ENCODE results near the gene NPAS2. TPM values are rescaled to one million over a fixed set of nuclear protein-coding genes. Genes with fewer than 3 reads are reported as not detected.

The NPAS2 gene
- total RNA-seq, 4 donors from 2014 or later, result 11.8 to 46.5 (median 21.7) TPM

- peaks cover 0 to 41% (median 12%) of the 10 kb centered on the region in 3 donors for H3K4me1 ChIP-seq
- H3K9me3 ChIP-seq, result no peaks in the 10 kb centered on the region
- H3K4me3 ChIP-seq, result no peak overlapping the region
- 56% methylated on average over 1 of the region's 3 CpGs; no CpG with 5 or more reads in 1 of the 2 donors for WGBS, 2 donors (ENCODE audit: low coverage in 1 of 2)
- no peaks in the 10 kb centered on the region for H3K36me3 ChIP-seq
- TF ChIP-seq, protein P1, sequence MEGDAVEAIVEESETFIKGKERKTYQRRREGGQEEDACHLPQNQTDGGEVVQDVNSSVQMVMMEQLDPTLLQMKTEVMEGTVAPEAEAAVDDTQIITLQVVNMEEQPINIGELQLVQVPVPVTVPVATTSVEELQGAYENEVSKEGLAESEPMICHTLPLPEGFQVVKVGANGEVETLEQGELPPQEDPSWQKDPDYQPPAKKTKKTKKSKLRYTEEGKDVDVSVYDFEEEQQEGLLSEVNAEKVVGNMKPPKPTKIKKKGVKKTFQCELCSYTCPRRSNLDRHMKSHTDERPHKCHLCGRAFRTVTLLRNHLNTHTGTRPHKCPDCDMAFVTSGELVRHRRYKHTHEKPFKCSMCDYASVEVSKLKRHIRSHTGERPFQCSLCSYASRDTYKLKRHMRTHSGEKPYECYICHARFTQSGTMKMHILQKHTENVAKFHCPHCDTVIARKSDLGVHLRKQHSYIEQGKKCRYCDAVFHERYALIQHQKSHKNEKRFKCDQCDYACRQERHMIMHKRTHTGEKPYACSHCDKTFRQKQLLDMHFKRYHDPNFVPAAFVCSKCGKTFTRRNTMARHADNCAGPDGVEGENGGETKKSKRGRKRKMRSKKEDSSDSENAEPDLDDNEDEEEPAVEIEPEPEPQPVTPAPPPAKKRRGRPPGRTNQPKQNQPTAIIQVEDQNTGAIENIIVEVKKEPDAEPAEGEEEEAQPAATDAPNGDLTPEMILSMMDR (IDR thresholded peaks at IDR 0.05), result no peak
- TF ChIP-seq POLR2AphosphoS5 (IDR thresholded peaks at IDR 0.05), result no peak
- TF ChIP-seq POLR2A (IDR thresholded peaks at IDR 0.05), result no peak
- TF ChIP-seq EP300 (IDR thresholded peaks at IDR 0.05), result no peak
- ATAC-seq, result no peak
- no peak overlapping the region for H3K27ac ChIP-seq
- no peaks in the 10 kb centered on the region for H3K27me3 ChIP-seq
Measured at GRCh38 chr2:100888601-100889000, 68.7 kb downstream of the NPAS2 start.

DNA sequence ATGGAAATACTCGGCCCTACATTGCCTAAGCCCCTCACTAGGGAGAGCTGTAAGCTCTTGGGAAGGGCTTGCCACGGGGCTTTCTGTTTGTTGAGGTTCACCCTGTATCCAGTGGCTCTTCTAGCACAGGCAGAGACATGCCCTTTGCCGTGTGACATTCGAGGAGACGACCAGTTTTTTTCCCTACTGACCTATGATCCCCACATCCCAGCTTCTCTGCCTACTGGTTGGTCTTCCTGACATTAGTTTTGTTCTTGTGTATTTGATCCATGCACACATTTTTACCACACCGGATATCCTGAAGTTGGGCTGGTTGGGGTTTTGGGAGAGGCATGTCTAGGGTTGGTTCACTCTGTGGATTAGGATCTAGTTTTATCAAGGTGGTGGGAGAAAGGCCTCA is 69.3 kb downstream of the NPAS2 start:
- Histone ChIP-seq H3K4me3 (no peak overlapping the region), H3K4me1 (peaks cover 0 to 35% (median 12%) of the 10 kb centered on the region in 3 donors), H3K27ac (no peak overlapping the region), H3K27me3 (no peaks in the 10 kb centered on the region), H3K9me3 (no peaks in the 10 kb centered on the region), H3K36me3 (no peaks in the 10 kb centered on the region)
- TF ChIP-seq EP300 (IDR thresholded peaks at IDR 0.05) (no peak), POLR2AphosphoS5 (IDR thresholded peaks at IDR 0.05) (no peak), POLR2A (IDR thresholded peaks at IDR 0.05) (no peak)
- TF ChIP-seq, protein P1 (IDR thresholded peaks at IDR 0.05), result no peak
- ATAC-seq, result no peak
- WGBS, 2 donors (ENCODE audit: low coverage in 1 of 2), result 90 to 100% methylated on average over 1 to 2 of the region's 6 CpGs

DNA sequence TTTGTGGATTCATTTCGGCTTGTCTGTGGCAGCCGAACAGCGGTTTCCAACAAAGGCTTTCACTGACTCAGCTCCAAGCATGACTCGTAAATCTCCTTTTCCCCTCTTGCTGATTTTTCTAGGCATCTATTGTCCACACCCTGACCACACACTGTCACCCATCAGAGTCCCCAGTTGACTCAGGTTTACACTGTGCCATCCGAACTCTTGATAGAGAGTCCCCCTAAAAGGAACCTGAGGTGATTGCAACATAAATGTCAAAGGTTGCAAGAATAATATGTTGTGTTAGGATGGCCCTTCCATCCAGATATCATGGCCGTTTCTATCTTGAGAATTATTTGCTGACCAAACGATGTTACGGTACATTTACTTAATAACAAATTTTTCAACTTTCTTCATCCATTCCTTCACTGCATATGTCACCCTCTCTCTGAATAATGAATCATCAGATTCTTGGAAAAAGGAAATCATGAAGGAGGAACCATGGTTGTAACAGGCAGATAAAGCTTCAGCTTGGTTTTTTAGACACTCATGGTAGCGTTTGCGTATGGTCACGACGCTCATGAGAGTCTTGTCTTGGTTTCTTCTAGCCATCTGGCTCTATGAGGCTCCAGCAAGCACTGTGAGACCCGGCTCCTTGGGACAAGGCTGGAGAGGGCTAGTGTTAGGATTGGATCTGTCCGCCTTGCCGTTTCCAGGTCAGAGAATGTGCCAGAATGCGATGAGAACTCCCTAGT is 72.1 kb downstream of the NPAS2 start:
- ATAC-seq, result peak; percentile 31

GRCh38 chr2:100893392-100894104 is 73.6 kb downstream of the NPAS2 start:
- Histone ChIP-seq H3K27ac (no peak overlapping the region), H3K36me3 (no peaks in the 10 kb centered on the region), H3K4me3 (no peak overlapping the region), H3K27me3 (no peaks in the 10 kb centered on the region), H3K4me1 (peaks cover 0 to 24% (median 0%) of the 10 kb centered on the region in 3 donors), H3K9me3 (no peaks in the 10 kb centered on the region)
- no peak for ATAC-seq
- WGBS, 2 donors (ENCODE audit: low coverage in 1 of 2), result 97 to 100% methylated on average over 1 to 5 of the region's 6 CpGs
- no peak for TF ChIP-seq EP300 (IDR thresholded peaks at IDR 0.05)
- TF ChIP-seq, protein P1 (IDR thresholded peaks at IDR 0.05), result no peak

More for the DNA sequence above, 72.1 kb downstream of the NPAS2 start:
- TF ChIP-seq POLR2A (IDR thresholded peaks at IDR 0.05) (no peak), POLR2AphosphoS5 (IDR thresholded peaks at IDR 0.05) (no peak), EP300 (IDR thresholded peaks at IDR 0.05) (no peak)
- TF ChIP-seq, protein P1 (IDR thresholded peaks at IDR 0.05), result no peak
- H3K4me3 ChIP-seq, result no peak overlapping the region
- 64 to 87% methylated on average over 11 to 16 of the region's 16 CpGs for WGBS, 2 donors (ENCODE audit: low coverage in 1 of 2)
- no peaks in the 10 kb centered on the region for H3K36me3 ChIP-seq
- H3K4me1 ChIP-seq, result peaks cover 0 to 39% (median 12%) of the 10 kb centered on the region in 3 donors
- no peaks in the 10 kb centered on the region for H3K27me3 ChIP-seq
- H3K9me3 ChIP-seq, result no peaks in the 10 kb centered on the region
- H3K27ac ChIP-seq, result no peak overlapping the region

All from gastroesophageal sphincter (tissue), 4 donors.